Activated T-cell treated with anti-CD3 and anti-CD28 coated beads, Interleukin-2, amount 50 U/mL, for 1 hour (primary cell): ENCODE results near the gene PPP1R7.
"Not testable (repeated sequence)": the region's sequence is repeated elsewhere in the genome, so short reads cannot be mapped to it uniquely, and the experiment has no call there.

Experiments
- DNase-seq: peaks from one replicate; pipeline ENCODE4 v3.0.0-alpha.2; 2020

PPP1R7 gene, protein sequence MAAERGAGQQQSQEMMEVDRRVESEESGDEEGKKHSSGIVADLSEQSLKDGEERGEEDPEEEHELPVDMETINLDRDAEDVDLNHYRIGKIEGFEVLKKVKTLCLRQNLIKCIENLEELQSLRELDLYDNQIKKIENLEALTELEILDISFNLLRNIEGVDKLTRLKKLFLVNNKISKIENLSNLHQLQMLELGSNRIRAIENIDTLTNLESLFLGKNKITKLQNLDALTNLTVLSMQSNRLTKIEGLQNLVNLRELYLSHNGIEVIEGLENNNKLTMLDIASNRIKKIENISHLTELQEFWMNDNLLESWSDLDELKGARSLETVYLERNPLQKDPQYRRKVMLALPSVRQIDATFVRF

DNA sequence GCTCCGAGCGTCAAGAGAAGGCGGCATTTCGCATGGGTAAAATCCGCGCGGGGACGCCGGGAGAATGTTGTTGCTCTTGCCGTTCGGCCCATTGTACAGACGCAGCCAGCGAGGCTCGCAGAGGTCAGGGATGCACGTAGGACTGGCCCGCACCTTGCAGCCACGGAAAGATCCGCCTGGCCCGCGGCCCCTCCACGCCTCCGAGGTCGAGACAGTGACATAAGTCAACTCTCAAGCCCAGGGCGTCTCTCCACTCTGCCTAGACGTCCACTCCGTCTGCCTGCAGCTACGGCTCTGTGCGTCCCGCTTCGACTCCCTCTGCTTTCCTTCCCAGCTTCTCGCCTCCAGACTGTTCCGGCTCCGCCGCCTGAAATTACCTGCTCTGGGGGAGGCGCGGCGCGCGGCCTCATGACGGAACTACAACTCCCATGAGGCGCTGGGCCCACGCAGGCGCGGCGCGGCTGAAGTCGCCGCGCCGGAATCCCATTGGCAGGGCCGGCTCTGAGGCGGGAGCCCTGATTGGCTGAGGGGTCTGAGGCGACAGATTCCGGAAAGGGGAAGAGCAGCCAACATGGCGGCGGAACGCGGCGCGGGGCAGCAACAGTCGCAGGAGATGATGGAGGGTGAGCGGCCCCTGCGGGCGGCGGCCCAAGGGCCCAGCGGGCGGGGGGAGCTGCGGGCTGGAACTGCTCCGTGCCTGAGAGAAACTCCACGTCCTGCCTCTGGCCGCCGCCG is at the start of gene PPP1R7:
Gene PPP1R7 (plus strand): TSS at position 543 of the 735 bp plus-strand sequence. CDS start 29 bp downstream, at position 572.
- peak; percentile 94 for DNase-seq

DNA sequence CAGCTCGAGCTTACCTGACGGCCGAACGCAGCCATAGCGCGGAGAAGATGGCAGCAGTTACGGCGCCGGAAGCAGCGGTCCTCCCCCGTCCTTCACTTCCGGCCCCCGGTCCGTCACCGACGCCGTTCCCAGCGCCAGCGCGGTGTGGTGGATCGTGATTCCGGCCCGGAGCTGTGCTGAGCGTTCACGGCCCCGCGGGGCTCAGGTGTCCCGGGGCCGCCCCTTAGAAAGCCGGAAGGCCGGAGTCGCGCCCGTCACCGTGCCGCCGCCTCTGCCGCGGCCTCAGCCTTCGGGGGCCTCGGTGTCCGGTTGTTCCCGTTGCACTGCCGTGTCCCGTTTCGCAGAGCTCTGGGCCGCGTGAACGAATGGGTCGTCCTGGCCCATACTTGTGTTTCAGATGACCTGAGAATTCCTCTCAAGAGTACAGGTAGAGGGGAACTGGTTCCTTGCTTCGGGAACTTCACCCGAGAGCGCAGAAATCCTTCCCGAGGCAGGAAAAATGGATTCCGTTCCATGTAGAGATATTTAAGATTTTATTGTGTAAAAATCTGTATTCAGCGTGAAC is 47.9 kb upstream of the PPP1R7 start, which contains the start of gene MTERF4:
Gene MTERF4 (minus strand): TSS at position 49 of the 565 bp plus-strand sequence. CDS start 14 bp downstream, at position 35.
- DNase-seq = peak; percentile 89

DNA sequence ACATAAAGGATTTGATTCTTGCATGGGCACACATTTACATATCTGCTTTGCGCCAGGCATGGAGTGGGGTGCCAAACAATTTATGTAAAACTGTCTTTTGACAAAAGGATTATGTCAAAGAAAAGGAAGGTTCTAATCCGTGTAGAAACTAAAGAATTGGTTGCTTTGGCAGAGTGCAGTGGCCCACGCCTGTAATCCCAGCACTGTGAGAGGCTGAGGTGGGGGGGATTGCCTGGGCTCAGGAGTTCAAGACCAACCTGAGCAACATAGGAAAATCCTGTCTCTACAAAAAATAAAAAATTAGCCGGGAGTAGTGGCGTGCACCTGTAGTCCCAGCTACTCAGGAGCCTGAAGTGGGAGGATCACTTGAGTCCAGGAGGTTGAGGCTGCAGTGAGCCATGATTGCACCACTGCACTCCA is 47.1 kb upstream of the PPP1R7 start:
- no peak for DNase-seq

DNA sequence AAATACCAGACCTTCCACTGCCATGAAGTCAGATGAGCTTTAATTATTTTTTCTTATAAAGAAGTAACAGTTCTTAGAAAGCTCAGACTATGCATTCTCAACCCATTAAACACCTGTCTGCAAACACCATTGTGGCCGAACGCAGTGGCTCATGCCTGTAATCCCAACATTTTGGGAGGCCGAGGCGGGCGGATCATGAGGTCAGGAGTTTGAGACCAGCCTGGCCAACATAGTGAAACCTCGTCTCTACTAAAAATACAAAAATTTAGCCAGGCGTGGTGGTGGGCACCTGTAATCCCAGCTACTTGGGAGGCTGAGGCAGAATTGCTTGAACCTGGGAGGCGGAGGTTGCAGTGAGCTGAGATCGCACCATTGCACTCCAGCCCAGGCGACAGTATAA is 45.7 kb upstream of the PPP1R7 start:
- not testable (repeated sequence) for DNase-seq

DNA sequence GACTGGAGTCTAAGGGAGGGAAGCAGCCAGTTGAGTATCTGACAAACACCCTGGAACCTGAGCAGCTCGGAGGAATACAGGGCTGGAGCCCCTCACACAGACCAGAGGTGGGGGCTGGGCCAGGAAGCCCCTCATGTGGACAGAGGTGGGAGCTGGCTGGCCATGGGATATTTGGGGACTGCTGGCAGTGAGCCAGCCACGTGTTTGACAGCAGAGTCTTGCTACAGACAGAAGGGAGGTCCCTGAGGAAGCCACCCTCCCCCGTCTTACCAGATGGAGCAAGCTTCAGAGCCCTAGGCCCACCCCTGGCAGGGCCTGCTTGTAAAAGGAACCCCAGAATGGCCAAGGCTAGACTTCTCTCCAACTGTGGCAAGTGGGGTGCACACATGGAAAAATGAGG is 44.6 kb upstream of the PPP1R7 start:
- DNase-seq = no peak

DNA sequence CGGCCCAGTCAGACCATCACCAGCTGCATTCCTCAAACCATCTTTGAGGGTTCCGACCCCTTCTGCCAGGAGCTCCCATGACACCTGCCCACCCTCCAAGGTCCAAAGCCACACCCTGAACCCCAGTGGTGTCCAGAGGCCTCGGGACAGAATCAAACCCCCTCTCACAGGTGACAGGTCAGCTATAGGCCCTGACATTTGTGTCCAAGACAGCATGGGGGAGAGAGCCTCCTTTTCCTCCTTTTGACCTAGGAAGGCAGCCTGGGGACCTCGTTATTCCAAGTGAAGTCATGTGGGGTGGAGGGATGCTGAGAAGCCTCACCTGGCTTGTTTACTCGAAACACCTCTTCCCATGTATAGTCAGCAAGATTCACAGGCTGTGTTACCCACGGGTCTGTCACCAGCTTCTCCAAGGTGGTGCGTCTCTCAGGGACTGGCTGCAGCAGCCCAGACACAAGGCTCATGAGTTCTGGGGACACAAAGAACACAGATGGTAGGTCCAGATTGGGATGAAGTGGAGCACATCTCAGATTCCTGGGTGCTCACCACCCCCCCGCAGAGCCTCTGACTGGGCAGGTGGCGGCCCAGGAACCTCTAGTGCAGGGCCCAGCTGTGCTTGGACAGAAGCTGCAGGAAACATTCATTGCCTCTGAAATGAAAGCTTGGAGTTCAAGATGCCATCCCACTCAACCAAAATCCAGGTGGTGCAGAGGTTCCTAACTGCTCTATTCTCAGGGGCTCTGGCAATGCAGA is 43.1 kb upstream of the PPP1R7 start:
- no peak for DNase-seq

DNA sequence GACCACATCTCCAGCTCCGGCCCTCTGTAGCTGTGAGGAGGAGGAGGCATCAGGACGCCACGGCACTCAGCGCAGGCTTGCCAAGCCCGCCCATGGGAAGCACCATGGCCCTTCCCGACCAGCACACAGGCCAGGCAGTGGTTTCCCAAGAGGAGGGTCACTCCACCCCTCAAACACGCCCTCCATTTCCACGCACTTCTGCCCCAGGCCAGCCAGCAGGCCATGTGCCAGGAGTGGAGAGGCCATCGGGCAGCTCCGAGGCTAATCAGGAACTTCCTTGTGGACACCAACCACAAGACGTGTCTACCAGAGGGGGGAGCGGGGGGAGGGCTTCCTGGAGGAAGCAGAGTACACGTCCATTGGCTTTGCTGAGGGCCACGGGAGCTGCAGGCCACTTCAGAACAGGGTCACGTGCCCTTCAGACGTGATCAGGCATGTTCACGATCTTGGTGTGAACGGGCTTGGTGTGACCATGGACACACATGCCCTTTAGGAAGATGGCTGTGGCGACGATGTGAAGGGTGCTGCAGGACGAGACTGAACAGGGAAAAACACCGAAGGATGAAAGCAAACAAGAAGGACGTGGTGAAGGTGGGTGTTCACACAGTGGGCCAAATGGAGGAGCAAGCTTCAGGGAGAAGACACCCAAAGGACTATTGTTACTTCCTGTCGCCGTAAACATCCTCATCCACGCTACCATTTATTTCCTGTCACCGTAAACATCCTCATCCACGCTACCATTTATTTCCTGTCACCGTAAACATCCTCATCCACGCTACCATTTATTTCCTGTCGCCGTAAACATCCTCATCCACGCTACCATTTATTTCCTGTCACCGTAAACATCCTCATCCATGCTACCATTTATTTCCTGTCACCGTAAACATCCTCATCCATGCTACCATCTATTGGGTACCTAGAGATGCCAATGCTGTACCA is 41.7 kb upstream of the PPP1R7 start:
- DNase-seq = peak; percentile 50

DNA sequence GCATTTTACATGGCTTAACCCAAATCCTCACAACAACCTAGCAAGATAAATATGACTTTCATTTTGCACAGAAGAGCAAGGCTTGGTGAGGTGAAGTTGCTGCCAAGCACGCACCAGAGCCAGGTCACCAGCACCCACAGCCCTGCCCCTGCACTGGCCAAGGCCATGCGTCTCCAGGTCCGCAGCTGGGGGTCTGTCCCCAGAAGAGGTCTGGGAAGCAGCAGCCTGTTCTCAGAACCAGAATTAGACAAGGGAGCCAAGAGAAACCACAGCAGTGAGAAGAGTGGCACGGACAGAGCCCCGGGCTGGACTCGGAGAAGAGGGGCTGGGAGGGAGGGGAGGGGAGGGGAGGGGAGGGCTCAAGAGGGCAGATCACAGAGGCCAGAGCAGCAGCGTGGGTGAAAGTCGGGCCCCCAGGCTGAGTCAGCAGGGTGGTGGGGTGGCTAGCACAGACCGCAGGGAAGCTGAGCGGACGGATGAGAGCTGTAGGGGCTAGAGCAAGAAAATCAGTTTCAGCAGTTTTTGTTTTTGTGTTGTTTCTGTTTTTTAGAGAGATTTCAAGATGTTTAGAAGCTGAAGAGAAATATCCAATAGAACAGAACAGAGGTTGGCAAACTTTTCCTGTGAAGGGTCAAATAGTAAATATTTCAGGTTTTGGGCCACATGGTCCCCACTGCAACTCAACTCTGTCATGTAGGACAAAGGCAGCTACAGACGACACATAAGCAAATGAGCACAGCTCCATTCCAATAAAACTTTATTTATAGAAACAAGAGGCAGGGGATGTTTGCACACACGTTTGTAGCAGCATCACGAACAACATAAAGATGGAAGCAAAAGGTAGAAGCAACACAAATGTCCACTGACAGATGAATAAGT is 40.8 kb upstream of the PPP1R7 start:
- DNase-seq = peak; percentile 44

DNA sequence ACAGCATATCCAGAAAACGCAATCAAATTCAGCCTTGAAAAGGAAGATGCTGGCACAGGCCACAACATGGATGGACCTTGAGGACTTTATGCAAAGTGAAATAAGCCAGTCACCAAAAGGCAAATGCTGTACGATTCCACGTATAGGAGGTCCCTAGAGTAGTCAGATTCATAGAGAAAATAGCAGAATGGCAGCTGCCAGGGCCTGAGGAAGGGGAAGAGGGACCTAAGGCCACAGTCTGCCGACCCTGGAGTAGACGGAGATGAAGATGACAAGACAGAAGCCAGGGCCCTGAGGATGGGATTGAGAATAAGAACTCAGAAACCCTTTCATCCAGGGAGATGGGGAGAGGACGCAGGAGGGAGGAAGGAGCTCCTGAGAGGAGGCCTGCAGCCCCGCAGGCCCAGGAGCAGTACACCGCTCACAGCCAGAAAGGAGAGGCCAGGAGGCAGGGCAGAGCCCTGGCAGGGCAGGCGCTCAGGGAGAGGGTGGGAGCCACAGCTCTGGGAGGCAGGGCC is 40.1 kb upstream of the PPP1R7 start:
- DNase-seq = no peak

DNA sequence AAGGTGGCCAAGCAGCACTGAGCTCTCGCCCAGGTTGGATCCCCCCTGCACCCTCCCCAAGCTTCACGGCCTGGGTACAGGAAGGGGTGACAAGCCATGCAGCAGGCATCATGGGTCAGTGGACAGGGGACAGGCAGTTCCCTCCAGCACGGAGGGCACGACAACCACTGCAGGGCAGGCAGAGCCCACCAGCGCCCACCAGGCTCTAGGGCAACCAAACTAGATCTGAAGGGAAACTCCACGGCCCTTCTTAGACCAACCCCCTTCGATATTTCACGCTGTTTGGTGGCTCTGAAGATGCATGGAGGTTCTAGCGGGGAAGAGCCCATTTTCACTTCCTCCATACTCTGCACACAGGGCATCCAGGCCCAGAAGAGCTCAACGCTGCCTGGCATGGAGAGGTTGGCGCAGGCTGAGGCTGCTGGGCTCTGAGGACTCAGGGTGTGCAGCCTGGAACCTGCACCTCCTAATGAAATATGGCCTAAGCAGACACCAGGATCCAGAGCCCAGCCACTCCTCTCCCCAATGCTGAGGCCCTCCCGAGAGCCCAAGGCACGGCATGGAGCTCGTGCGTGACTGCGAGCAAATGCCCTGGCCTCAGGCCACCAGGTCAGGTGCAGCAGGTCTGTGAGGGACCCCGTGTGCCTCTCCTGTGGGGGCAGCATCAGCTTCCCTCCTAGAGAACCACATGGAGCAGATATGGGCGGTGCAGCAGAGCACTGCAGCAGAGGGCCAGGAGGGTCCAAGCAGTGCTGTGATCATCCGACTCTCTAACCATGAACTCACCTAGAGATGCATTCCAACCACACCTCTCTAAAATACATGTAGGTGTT is 39.4 kb upstream of the PPP1R7 start:
- no peak for DNase-seq

DNA sequence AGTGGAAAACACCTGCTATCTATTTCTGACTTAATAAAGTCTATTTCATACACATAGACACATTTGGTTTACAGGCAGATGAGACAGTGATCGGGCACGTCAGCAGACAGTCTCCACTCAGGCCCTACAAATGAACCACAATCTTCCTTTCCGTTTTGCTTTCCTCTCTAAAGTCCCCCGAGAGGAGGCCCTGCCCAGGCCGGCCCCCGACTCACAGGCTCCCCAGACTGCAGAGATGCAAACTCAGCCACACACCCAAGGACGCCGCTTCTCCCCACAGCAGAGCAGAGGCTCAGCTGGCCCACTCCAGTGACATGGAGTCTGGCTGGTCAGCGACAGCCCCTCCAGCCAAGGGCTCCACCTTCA is 38.8 kb upstream of the PPP1R7 start:
- DNase-seq = peak; percentile 56

DNA sequence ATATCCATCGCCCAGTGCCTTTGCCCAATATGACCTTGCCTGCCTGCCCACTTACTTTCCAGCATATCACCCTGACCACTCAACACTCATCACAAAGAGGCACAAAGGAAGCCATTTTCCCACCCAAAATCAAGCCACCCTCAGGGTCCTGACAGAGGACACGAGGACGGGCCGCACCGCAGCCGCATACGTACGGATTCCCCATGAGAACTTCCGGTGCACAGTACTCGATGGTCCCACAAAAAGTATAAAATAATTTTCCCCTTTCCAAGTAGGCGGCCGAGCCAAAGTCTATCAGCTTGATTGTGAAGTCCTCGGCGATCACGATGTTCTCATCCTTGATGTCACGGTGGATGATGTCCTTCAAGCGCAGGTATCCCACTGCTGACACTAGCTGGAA is 38.2 kb upstream of the PPP1R7 start:
- no peak for DNase-seq

DNA sequence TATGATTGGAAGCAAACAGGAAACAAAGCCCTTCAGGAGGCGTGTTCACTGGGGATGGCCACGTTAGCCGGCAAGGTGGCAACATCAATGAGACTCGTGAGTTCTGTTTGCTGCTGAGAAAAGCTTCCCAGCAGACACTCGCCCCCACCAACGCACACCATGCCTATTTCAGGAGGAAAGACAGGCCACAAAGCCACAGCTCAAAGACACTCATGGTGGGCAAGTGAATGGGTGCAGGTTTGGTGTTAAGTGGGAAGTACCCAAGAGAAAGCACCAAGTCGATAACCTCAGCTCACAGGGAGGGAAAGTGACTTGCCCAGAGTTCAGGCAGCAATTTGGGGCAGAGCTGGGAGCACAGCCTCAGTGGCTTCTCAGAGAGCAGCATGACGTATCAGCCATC is 37.7 kb upstream of the PPP1R7 start:
- peak; percentile 59 for DNase-seq

DNA sequence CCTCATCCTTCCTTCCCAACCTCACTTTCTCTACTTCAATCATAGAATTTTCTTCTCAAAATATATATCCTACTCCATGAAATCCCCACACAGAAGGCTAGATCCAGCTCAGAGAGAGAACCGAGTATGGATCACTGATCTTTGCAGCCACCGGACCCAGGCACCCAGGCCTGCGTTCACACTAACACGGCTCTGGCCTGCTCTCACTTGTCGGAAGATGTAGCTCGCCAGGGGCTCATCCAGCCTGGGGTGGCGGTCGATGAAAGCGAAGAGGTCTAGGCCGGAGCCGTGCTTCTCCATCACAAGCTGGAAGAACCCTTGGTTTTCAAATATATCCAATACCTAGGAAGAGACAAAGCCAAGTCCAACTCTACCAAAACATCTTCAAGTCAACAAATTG is 35.4 kb upstream of the PPP1R7 start:
- no peak for DNase-seq

DNA sequence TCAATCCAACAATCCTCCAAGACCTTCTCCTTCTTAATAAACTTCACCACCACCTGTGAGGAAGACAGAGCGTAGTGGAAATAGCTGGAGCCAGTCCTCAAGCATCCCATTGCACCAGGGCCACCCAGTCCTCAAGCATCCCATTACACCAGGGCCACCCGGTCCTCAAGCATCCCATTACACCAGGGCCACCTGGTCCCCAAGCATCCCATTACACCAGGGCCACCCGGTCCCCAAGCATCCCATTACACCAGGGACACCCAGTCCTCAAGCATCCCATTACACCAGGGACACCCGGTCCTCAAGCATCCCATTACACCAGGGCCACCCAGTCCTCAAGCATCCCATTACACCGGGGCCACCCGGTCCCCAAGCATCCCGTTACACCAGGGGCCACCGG is 34.9 kb upstream of the PPP1R7 start:
- no peak for DNase-seq

DNA sequence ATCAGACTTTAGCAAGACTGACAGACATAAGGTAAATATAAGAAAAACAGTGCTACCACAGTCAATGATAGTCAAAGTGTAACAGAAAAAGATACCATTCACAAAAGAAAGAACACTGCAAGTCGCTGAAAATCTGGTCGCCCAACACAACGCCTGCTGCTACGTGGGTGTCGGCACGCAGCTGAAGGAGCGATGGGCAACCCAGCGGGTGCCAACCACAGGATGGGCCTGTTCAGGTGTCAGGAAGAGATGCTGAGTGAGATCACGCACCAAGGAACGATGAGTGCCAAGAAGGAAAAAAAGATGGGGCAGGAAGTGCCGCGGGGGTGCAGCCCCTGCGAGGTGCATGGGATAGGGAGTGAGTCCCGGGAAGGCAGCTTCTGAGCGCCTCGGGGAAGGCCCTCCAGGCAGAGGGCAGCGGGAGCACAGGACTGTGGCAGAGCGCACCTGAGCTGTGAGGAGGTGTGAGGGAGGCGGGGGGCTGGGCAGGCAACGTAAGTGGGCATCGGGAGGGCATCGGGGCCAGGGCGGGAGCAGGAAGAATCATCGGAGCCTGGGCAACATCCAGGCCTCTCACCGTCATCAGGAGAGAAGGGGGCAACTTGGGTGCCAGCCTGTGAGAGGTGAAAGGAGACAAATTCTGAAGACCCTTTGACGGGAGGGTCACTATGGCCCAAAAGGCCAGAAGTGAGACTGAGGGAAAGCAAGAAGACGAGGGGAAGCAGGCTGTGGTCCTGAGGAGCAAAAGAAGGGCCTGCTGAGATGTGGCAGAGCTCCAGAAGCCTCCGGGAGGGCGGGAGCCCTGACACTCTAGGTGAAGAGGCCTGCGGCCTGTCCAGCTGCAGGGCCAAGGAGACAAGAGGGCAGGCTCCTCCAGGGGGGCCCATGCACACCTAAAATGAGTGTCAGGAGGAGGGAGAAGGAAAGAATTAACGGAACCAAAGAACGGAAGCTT is 33.4 kb upstream of the PPP1R7 start:
- DNase-seq = peak; percentile 11

DNA sequence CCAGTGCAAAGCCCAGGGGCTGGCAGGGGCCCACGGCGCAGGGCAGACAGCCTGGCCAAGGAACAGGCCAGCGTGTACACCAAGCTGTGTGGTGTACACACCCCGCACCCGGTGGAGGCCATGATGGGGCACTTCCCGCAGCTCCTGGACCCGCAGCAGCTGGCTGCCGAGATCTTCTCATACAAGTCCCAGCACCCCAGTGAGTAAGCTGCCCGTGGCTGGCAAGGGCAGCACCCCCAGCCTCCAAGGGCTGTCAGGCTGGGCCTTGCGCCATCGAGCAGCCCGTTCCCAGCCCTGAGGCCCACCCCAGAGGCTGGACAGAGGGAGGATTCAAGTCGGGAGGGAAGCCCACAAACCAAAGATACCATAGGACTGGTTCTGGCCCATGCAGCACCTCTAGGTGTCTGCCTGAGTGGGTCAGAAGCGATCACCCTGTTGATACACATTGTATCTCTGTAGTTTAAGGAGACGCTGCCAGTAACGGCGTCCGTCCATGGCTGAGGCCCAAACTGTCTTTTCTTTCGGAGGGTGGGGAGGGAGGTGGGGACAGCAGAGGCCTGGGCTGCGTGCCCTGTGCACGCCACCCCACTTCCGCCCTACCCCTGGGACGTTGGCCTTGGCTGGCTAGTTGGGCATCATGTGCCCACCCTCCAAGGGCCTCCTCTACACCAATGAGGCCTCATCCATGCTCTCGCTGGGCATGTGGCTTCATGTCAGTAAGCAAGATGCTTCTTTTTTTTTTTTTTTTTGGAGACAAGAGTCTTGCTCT is 31.3 kb upstream of the PPP1R7 start:
- DNase-seq = peak; percentile 12

DNA sequence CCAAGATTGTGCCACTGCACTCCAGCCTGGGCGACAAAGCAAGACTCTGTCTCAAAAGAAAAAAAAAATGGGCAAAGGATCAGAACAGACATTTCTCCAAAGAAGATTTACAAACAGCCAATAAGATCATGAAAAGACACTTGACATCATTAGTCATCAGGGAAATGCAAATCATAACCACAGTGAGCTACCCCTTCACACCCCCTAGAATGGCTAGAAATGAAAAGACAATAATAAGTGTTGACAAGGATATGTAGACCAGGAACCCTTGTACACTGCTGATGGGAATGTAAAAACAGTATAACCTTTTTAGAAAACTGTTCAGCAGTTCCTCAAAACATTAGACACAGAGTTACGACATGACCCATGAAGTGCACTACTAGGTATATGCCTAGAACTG is 29.8 kb upstream of the PPP1R7 start:
- no peak for DNase-seq
